ENCODE measurements around the gene STARD8.

DNA sequence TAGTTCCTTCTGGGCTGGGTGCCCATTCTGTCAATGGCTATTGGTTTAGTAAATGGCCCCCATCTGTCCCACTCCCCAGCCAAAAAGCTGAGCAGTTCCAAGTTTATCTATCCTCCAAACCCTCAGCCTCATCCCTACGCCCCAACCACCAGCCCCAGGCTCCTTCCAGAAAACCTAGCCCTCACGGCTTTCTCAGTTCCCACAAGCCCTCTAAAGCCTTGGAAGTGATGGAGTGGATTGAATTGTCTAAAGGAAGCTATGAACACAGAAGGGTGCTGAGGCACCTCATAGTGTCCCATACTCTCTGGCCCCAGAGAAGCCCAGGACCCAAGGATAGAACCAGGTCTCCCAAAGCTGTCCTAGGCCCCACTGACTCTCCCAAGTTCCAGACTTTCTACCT lies 105.8 kb downstream of the STARD8 start:
- TF ChIP-seq, protein P1, sequence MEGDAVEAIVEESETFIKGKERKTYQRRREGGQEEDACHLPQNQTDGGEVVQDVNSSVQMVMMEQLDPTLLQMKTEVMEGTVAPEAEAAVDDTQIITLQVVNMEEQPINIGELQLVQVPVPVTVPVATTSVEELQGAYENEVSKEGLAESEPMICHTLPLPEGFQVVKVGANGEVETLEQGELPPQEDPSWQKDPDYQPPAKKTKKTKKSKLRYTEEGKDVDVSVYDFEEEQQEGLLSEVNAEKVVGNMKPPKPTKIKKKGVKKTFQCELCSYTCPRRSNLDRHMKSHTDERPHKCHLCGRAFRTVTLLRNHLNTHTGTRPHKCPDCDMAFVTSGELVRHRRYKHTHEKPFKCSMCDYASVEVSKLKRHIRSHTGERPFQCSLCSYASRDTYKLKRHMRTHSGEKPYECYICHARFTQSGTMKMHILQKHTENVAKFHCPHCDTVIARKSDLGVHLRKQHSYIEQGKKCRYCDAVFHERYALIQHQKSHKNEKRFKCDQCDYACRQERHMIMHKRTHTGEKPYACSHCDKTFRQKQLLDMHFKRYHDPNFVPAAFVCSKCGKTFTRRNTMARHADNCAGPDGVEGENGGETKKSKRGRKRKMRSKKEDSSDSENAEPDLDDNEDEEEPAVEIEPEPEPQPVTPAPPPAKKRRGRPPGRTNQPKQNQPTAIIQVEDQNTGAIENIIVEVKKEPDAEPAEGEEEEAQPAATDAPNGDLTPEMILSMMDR (conservative IDR thresholded peaks at IDR 0.05; ENCODE audit: low read length): no peak
- TF ChIP-seq EZH2phosphoT487 (IDR thresholded peaks at IDR 0.05; ENCODE audit: borderline replicate concordance, low read depth, low read length): no peak

Data from OCI-LY7 (cell line).